ENCODE data around the gene CKAP5. TPM values are rescaled to one million over a fixed set of nuclear protein-coding genes. Genes with fewer than 3 reads are reported as not detected.

The CKAP5 gene
- total and polyA plus RNA-seq, 2 donors (not counting 1 experiment from before 2014, with no cell fraction given) = 64.7 to 111 TPM

DNA sequence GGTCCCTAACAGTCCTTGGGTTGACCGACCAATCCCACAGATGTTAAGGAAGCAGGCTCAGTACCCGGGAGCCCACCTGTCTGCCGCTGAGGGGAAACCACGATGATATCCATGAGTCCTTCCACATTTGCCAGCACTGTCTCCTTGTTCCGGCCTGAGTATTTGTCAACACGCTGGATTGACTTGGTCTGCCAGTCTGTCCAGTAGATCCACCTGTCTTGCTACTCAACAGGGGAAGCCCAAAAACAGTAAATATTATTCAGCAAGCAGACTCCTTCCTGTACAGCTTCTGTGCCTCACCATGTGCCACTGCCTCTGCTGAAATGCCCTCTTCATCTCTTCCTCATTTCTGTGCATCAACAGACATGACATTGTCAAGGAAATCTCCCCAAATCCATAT is 22.8 kb upstream of the CKAP5 start:
- peaks cover 10% of the 10 kb centered on the region for H3K4me1 ChIP-seq (ENCODE audit: control insufficient read depth, extremely low read depth, insufficient read depth, low read length)
- H3K27me3 ChIP-seq (ENCODE audit: control insufficient read depth, insufficient read depth, low read length) = no peaks in the 10 kb centered on the region
- H3K79me2 ChIP-seq (ENCODE audit: control insufficient read depth, insufficient read depth, low read length) = no peaks in the 10 kb centered on the region
- no peak overlapping the region for H3K27ac ChIP-seq (ENCODE audit: insufficient read depth, low read length)
- no peak overlapping the region for H3K9ac ChIP-seq (ENCODE audit: insufficient read depth, low read length)
- no peak overlapping the region for H3K4me3 ChIP-seq (replicated peaks in 1 of 4; ENCODE audit: control extremely low read depth in 1 of 4, insufficient read depth in 1 of 4, low read depth in 3 of 4, low read length in 4 of 4)
- no peak for DNase-seq (ENCODE audit: low read depth in 2 of 2)
- no peak overlapping the region for H2AFZ ChIP-seq (ENCODE audit: low read length)
- TF ChIP-seq, protein P1, sequence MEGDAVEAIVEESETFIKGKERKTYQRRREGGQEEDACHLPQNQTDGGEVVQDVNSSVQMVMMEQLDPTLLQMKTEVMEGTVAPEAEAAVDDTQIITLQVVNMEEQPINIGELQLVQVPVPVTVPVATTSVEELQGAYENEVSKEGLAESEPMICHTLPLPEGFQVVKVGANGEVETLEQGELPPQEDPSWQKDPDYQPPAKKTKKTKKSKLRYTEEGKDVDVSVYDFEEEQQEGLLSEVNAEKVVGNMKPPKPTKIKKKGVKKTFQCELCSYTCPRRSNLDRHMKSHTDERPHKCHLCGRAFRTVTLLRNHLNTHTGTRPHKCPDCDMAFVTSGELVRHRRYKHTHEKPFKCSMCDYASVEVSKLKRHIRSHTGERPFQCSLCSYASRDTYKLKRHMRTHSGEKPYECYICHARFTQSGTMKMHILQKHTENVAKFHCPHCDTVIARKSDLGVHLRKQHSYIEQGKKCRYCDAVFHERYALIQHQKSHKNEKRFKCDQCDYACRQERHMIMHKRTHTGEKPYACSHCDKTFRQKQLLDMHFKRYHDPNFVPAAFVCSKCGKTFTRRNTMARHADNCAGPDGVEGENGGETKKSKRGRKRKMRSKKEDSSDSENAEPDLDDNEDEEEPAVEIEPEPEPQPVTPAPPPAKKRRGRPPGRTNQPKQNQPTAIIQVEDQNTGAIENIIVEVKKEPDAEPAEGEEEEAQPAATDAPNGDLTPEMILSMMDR (conservative IDR thresholded peaks at IDR 0.05 in 1 of 2, IDR thresholded peaks at IDR 0.05 in 1 of 2; ENCODE audit: low read depth in 1 of 2, low read length in 2 of 2) = no peak
- TF ChIP-seq EZH2 (IDR thresholded peaks at IDR 0.05; ENCODE audit: low read length, missing control alignments) = no peak
- H3K4me2 ChIP-seq (ENCODE audit: extremely low read depth, insufficient read depth, low read length) = no peak overlapping the region
- no peaks in the 10 kb centered on the region for H3K36me3 ChIP-seq (ENCODE audit: control insufficient read depth, insufficient read depth, low read length)
- H4K20me1 ChIP-seq (ENCODE audit: control insufficient read depth, extremely low read depth, insufficient read depth, low read length) = no peaks in the 10 kb centered on the region
- H3K9me3 ChIP-seq (ENCODE audit: control insufficient read depth, insufficient read depth, low read depth, low read length) = no peaks in the 10 kb centered on the region

GRCh38 chr11:46865340-46865739 is 19.3 kb upstream of the CKAP5 start:
- H3K36me3 ChIP-seq (ENCODE audit: control insufficient read depth, insufficient read depth, low read length) = no peaks in the 10 kb centered on the region
- no peaks in the 10 kb centered on the region for H3K79me2 ChIP-seq (ENCODE audit: control insufficient read depth, insufficient read depth, low read length)
- no peaks in the 10 kb centered on the region for H3K27me3 ChIP-seq (ENCODE audit: control insufficient read depth, insufficient read depth, low read length)
- no peaks in the 10 kb centered on the region for H4K20me1 ChIP-seq (ENCODE audit: control insufficient read depth, extremely low read depth, insufficient read depth, low read length)
- no peak overlapping the region for H3K9ac ChIP-seq (ENCODE audit: insufficient read depth, low read length)
- no peak overlapping the region for H3K4me3 ChIP-seq (replicated peaks in 1 of 4; ENCODE audit: control extremely low read depth in 1 of 4, insufficient read depth in 1 of 4, low read depth in 3 of 4, low read length in 4 of 4)
- H3K4me2 ChIP-seq (ENCODE audit: extremely low read depth, insufficient read depth, low read length) = peak overlapping the region; percentile 21
- H2AFZ ChIP-seq (ENCODE audit: low read length) = peak overlapping the region; percentile 50
- H3K9me3 ChIP-seq (ENCODE audit: control insufficient read depth, insufficient read depth, low read depth, low read length) = no peaks in the 10 kb centered on the region
- peaks cover 10% of the 10 kb centered on the region for H3K4me1 ChIP-seq (ENCODE audit: control insufficient read depth, extremely low read depth, insufficient read depth, low read length)
- DNase-seq (ENCODE audit: low read depth in 2 of 2) = peak; percentile 80 to 85
- no peak for TF ChIP-seq EZH2 (IDR thresholded peaks at IDR 0.05; ENCODE audit: low read length, missing control alignments)
- TF ChIP-seq, protein P1 (conservative IDR thresholded peaks at IDR 0.05 in 1 of 2, IDR thresholded peaks at IDR 0.05 in 1 of 2; ENCODE audit: low read depth in 1 of 2, low read length in 2 of 2) = no peak
- H3K27ac ChIP-seq (ENCODE audit: insufficient read depth, low read length) = no peak overlapping the region

DNA sequence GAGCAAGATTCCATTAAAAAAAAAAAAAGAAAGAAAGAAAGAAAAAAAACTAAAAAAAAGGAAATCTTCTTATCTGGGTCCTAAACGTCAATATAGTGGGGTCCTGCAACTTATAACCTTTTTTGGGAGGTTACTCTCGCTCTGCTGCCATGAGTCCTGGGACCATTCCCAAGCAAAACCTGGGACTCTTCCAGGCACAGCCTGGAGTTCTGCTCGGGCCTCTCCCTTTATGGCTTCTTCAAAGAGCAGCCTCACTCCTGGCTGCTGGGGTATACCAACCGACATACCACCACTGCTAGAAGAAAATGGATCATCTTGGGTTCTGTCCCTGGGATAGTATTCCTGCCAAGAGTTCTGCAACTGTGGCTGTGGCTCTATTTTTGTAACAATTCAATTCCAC is 14.1 kb upstream of the CKAP5 start:
- no peaks in the 10 kb centered on the region for H3K79me2 ChIP-seq (ENCODE audit: control insufficient read depth, insufficient read depth, low read length)
- no peaks in the 10 kb centered on the region for H4K20me1 ChIP-seq (ENCODE audit: control insufficient read depth, extremely low read depth, insufficient read depth, low read length)
- H3K4me2 ChIP-seq (ENCODE audit: extremely low read depth, insufficient read depth, low read length) = no peak overlapping the region
- no peaks in the 10 kb centered on the region for H3K9me3 ChIP-seq (ENCODE audit: control insufficient read depth, insufficient read depth, low read depth, low read length)
- peaks cover 3% of the 10 kb centered on the region for H3K4me1 ChIP-seq (ENCODE audit: control insufficient read depth, extremely low read depth, insufficient read depth, low read length)
- H3K27ac ChIP-seq (ENCODE audit: insufficient read depth, low read length) = no peak overlapping the region
- H3K4me3 ChIP-seq (replicated peaks in 1 of 4; ENCODE audit: control extremely low read depth in 1 of 4, insufficient read depth in 1 of 4, low read depth in 3 of 4, low read length in 4 of 4) = no peak overlapping the region
- H3K9ac ChIP-seq (ENCODE audit: insufficient read depth, low read length) = no peak overlapping the region
- no peak for DNase-seq (ENCODE audit: low read depth in 2 of 2)
- no peak for TF ChIP-seq EZH2 (IDR thresholded peaks at IDR 0.05; ENCODE audit: low read length, missing control alignments)
- TF ChIP-seq, protein P1 (conservative IDR thresholded peaks at IDR 0.05 in 1 of 2, IDR thresholded peaks at IDR 0.05 in 1 of 2; ENCODE audit: low read depth in 1 of 2, low read length in 2 of 2) = no peak
- no peaks in the 10 kb centered on the region for H3K27me3 ChIP-seq (ENCODE audit: control insufficient read depth, insufficient read depth, low read length)
- no peak overlapping the region for H2AFZ ChIP-seq (ENCODE audit: low read length)
- H3K36me3 ChIP-seq (ENCODE audit: control insufficient read depth, insufficient read depth, low read length) = no peaks in the 10 kb centered on the region

All from fibroblast of lung (primary cell).